NCI-H2107 treated with DMSO at 0.1 percent for 48 hours (cell line): Measurements from ENCODE around the gene ACTBL2.
"Not testable (repeated sequence)": the region's sequence is repeated elsewhere in the genome, so short reads cannot be mapped to it uniquely, and the experiment has no call there.

Experiments used
- DNase-seq: peaks from one replicate; lab custom pipeline; 2025; ENCODE audit not compliant: unreplicated experiment; lab: John Stamatoyannopoulos, UW

ACTBL2 gene

DNA sequence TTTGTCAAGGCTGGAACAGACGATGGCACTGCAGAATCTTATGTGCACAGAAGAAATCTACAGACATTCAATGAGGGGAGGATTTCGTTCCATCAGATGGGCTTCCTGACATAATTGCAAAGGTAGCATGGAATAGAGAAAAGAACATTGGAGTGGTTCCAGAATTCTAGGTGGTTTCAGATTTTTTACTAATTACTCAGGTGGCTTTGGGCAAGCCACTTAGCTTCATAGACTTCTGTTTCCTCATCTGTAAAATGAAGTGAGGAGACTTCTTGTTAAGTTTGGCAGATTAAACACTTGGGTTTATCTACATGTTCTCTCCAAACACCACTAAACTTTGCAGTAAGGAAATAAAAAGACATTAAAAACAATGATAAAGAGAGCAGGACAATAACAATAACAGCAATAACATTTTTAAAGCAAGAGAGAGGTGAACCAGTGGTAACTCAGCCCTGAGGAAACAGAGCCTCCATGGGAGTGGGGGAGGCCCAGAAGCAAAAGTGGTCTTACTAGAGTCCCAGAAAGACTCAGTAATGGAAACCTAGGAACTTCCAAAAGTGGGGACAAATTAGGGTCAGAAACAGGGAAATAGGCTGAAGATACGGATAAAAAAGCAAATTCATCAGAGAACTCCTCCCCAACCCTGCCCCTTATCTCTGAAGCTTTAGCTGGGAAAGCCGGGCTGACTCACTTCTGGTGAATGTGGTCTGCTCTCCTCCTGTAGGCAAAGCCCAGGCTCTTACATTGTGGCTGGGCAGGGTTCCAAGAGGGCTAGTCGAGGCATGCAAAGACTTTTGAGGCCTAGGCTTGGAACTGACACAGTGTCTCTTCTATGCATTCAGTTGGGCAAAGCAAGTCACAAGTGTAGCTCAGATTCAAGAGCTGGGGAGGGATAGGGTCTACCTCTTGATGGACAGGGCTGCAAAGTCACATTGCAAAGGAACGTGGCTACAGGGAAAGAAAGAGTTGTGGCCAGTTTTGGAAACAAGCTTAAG, 11.8 kb upstream of the ACTBL2 start:
- DNase-seq, result peak; percentile 54

DNA sequence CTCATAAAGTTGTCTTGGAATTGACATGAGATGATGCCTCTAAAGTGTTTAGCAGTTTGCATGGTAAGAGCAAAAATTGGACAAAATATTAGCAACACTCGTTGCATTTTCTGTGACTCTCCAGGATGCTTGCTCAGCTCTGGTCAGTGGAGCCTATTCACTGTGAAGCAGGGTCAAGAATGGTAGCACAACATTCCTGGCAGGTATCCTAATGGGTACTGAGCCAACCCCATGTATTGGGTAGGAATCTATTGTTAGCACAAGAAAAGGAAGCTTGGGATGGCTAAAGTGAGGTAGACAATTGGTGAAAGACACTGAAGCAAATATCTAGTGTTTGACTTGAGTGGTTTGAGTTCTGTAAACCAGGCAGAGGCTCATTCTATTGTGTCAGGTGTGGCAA, 10.4 kb upstream of the ACTBL2 start:
- no peak for DNase-seq

DNA sequence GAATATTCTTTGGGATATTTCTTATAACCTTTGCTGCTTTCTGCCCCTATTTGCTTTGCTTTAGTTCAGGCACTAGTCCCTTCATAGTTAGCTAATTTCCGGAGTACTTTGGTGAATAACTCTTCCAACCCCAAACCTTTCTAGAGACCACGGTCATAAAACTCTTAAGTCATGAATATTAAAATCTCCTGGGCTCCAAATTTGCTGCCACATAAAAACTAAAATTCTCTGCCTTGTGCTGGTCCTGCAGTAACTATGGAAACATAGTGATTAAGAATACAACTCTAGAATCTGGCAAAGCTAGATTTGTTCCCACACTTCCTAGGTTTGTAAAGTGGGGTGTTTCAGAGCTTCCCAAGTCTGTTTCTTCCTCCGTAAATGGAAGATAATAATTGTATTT, 10.0 kb upstream of the ACTBL2 start:
- no peak for DNase-seq

DNA sequence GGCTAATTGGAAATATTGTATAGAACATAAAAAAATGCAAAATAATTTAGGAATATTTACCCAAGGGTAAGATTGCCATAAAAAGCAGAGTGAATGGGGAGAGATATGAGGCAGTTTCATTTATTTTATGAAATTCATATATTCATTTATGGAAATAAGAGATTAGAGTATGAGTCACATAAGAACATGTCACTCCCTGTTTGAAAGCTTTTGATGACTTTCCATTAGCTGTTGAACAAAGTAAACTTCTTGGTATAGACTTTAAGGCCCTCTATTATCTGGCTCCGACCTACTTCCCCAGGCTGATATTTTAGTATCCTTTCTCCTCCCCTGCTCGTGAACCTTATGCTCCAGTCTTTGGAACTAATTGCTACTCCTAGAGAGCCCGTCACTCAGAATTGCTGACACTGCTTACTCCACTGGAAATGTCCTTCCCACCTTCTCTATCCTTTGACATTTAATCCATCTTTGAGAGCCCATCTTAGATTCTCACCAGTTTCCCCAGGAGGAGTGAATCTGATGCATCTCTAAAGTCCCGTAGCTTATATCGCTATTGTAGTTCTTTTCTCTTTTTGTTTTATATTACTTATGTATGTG, 8.9 kb upstream of the ACTBL2 start:
- DNase-seq, result no peak

DNA sequence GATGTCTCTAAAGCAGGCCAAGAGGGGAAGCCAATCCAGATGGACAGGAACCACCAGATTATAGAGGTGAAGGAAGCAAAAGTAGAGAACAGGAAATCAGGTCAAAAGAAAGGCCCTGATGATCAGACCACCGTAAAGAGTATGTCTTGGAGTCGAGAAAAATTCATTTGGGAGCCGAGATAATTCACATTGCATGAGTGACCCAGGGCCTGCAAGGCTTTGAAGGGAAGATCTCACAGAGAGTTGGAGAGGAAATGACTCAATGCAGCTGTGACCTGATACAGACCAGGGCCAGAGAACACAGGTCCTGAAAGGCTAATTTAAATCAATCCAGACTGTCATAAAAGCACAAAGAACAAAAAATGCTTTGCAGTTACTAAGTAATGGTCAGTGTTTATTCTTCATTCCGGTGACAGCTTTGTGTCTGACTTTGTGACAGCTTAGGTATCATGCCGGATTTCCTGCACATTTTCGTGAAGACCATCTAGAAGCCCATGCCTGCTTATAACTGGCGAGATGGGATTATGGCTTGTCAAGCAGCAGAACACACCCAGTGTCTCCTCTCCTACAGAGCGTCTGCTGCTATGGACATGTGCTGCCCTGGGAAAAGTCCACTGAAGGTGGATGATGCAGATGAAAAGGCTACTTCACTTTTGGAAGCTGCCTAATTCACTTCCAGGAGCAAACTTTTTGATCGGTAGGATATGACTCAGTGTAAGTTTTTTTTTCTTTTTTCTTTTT, 5.8 kb upstream of the ACTBL2 start:
- no peak for DNase-seq

DNA sequence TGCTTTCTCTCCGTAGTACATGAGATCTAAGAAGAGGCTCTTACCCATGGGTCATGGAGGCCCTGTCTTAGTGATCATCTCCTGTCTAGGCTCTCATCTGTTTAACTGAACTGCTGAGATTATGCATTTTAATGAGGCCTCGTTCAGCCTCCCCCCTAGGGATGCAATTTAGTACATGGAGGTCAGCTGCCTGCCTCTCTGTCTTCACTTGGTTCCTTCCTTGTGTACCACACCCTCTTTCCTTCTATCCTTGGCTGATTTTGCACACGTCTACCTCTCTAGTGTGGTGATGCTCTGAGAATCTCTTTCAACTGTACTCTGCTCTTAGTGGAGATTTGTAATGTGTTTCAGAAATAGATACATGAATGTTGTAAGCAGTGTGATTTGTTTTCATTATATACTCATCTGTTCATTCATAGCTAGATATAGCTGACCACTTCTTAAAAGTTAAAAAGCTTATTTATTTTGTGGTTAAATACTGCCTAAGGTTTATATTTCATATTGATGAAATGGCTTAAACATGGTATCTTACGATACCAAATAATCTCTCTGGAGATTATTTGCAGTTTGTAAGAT, 3.5 kb upstream of the ACTBL2 start:
- no peak for DNase-seq

DNA sequence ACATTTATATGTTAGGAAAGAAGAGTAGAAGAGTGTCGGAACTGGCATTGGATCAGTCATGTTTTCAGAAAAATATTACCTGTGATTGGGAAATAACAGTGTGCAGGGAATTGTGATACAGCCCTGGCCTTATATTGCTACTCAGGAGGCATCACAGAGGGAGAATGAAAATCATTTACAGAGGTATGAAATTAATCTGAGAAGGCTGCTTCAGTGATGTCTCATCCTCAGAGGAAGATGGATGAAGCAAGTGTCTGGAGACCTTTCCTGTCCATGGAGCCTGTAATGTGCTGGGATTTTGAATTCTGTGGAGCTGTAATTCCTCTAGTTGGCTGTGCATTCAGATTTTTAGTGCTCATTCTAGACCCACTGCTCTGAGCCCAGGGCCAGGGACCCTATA, 3.8 kb downstream of the ACTBL2 start:
- DNase-seq, result no peak

DNA sequence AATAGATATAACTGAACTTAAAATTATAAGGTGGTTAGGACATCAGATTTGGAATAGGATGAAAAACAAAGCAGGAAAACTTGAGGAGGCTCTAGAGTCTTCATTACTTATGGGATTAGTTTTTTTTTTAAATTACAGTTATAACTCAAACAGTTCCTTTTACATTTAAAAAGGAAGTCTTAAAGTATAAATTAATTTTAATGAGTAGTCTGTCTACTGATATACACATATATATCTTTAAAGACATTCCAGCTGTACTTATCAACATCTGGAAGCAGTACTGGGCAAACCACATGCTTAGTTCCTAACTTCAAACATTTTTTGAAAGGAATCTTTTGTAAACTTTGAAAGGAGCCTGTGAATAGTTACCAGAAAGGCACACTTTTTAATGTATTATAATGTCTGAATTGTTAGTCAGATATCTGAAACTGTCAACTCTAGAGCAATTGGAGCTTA, 6.0 kb downstream of the ACTBL2 start:
- DNase-seq, result no peak

DNA sequence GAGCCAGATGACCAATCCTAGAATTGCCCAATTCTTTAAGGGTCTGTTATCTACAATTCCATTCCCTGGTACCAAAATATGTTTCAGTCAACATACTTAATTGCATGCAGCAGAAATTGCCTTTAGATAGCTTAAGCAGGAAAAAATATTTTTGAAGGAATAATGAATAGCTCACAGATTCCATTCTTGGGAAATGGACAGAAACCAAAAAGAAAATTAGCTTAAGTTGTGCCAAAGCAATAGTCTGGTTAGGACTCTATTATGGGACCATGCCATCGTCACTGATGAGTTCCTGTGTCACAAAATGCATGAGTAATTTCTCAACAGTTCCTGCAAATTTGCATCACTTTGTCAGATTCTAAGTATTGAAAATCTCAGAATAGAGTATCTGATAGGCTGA, 12.3 kb downstream of the ACTBL2 start:
- no peak for DNase-seq

DNA sequence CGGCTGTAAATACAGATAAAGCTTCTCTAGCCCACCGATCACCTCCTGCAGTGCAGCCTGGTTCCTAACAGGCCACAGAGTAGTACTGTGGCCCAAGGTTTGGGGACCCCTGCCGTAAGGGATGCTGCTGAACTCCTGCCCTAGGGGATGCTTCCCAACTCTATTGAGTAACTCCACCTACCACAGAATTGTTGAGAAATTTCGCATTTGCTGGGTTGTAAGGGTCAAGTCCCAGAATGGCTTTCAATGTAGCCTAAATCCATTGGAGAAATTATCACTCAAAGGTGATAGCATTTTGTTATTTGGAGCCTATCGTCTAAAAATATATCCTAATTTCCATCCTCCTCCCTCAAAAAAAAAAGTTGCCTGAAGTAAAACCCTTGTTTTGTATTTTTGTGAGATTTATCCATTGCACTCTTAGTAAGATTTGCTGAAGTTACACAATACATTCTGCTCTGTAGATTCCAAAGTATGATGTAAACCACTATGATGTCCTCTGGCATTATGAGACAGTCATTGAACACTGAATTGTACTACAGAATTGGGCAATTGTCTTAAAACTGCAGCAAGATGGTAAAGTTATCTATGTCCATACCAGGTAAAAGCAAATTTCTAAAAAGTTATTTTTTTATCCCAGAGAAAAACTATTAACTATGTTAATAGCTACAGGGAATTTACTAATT, 14.0 kb downstream of the ACTBL2 start:
- DNase-seq, result no peak

DNA sequence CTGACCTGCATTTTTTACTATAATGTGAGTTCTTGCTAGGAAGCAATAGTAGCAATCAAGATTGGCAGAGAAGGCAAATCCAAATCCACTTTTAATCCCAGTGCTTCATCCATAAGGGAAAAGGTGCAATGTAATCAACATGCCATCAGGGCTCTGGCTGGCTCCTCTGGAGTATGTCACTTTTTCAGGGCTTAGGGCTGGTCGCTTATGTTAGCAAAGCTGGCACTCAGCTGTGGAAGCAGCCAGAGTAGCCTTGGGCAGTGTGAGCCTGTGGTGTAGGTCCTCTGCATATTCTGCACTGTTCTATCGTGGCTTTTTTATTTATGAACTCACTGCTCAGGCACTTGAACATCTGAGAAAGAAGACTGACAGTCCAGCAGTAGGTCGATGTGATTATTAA, 16.1 kb downstream of the ACTBL2 start:
- no peak for DNase-seq

DNA sequence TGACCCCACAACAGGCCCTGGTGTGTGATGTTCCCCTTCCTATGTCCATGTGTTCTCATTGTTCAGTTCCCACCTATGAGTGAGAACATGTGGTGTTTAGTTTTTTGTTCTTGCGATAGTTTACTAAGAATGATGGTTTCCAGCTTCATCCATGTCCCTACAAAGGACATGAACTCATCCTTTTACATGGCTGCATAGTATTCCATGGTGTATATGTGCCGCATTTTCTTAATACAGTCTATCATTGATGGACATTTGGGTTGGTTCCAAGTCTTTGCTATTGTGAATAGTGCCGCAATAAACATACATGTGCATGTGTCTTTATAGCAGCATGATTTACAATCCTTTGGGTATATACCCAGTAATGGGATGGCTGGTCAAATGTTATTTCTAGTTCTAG, 22.6 kb downstream of the ACTBL2 start:
- DNase-seq, result not testable (repeated sequence)

DNA sequence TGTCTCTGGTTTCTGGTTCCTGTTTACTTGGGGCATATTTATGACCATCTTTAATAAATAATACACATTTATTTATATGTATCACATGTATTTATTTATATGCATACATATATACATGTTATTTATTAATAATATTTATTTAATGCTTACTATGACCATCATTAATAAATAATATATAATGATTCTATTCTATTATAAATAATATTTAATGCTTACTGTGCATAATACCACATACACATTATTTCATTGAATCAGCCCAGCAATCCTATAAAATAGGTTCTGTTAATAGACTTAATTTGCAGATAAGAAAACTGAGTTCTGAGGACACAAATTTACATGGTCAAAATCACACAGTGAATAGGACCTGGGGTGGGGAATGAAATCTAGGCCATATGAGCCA, 24.2 kb downstream of the ACTBL2 start:
- DNase-seq, result no peak

DNA sequence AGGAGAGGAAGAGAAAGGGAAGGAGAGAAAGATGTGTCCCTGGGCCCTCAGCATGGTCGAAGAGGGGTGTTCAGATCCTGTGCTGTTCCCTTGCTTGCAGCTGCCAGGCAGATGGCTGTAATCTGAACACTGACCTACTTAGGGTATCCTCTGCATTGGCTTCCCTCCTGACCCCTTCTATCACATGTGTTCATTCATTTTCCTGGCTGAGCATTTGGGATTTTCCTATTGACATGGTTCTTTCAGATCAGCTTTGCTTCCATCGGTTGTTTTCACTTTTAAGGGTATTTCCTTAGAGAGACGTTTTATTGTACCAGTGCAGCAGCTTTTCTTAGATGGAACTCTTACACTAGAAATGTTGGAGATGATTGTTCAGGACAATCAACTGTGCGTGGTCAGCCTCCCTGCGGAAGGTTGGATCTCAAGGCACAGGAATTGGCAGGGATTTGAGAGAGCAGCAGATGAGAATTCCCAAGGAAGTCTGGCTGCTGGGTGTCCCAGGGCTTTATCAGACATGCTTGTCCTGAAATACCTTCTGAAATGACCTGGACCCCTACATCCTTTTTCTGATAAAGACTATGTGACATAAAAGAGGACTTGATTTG, 26.0 kb downstream of the ACTBL2 start:
- no peak for DNase-seq

DNA sequence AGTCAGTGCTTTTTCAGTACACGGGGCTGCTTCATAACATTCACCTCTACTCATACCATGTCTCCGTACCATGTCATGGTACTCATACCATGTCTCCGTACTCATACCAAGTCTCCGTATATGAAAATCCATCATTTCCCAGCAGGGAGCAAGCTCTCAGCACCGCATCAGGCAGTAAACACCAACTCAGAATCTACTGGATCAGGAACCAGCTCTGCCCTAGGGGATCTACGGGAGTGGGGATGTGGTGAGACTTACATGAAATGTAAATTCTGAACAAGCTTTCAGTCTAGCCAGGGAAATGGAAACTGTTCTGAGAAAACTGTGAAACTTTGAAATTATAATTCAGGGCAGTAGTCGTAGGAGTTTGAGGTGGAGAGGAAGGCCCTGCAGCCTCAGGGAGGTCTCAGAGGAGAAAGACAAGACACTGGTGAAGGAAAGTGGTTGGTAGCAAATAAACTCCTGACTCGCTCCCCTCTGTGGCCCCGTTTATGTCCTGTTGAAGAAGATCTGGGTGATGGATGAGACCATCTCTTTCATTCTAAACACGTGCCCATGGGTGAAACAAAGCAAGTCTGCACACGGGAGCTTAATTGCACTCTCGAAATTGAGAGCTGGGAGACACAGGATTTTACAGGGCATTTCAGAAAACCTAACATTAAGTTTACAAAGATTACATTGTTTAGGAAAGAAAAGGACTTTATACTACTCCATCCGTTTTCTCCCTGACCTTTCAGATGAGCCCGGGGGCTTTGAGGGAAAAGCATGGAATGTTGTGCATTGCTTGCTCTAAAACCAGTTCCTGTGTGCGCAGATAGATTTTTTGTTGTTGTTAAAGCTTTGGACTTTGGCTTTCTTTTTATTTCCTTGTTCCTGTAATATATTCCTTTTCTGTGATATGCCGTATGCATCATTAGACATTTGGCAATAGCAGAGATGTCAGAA, 26.8 kb downstream of the ACTBL2 start:
- no peak for DNase-seq

DNA sequence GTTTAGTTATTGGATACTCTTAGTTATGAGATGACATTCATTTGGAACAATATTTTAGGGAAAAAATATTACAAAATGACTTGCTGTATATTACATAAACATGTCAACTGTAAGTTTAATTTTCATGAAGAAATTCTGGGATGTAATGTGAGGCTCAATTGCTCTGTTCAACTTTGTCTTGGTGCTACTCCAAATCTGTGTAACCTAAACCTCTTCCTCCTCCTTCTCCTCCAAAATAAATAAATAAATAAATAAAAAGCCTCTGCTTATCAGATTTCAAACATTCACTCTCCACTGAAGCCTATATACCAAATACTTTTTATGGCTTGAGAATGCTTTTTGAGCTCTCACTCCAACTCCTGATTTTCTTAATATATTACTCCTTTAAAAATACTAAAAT, 27.7 kb downstream of the ACTBL2 start:
- no peak for DNase-seq

DNA sequence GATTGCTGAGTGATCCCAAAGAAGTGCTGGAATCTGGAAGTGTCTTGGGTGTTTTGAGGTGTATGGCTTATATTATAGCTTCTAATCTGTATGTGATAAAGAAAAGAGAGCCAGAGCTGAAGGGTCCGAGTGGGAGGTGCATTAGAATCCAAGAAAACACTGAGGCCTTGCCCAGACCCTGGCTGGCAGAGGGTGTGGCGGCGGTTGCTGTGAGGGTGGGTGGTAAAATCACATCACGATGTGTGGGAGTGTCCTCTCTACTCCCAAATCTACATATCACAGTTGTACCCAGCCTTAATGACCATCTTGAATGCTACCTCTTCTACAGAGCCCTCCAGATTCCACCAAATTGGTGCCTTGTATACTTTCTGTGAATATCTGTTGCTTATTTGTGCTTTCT, 28.9 kb downstream of the ACTBL2 start:
- DNase-seq, result no peak

DNA sequence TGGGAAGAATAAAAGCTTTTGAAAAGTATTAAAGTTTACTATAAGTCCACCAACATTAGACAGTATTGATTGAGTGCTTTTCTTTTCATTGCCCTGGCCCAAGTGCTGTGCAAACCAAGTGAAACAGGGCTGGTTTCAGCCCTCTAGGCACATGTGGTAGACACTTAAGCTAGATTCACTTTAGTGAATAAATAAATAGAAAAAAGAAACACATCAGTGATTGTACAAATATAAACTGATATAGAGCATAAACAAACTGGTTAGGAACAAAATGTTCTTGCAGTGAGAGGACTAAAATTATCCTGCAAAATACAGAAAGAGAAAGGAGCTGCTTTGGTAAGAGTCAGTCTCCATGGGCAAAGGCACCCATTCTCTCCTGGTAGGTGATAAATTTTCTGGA, 29.7 kb downstream of the ACTBL2 start:
- DNase-seq, result no peak
